NCI-H69 (cell line): Measurements from ENCODE around the gene PLB1.
A peak's percentile ranks its signal among the peaks of the same experiment; 100 is the strongest.

Experiments
- DNase-seq: peaks from one replicate; lab custom pipeline; 2025; lab: John Stamatoyannopoulos, UW

The PLB1 gene

GRCh38 chr2:28497206-28497605, 1.3 kb downstream of the PLB1 start:
- no peak for DNase-seq

- DNase-seq: no peak
Measured at GRCh38 chr2:28499282-28499681, 3.4 kb downstream of the PLB1 start.

- DNase-seq: no peak
Measured at GRCh38 chr2:28505361-28505760, 9.5 kb downstream of the PLB1 start.

GRCh38 chr2:28506112-28506910, 10.5 kb downstream of the PLB1 start:
- no peak for DNase-seq

GRCh38 chr2:28507796-28508764, 12.2 kb downstream of the PLB1 start:
- peak; percentile 73 for DNase-seq

- DNase-seq: no peak
Measured at GRCh38 chr2:28509361-28509760, 13.5 kb downstream of the PLB1 start.

- DNase-seq: no peak
Measured at GRCh38 chr2:28510184-28510583, 14.3 kb downstream of the PLB1 start.

- DNase-seq: no peak
Measured at GRCh38 chr2:28511871-28512606, 16.2 kb downstream of the PLB1 start.

- no peak for DNase-seq
Measured at GRCh38 chr2:28512607-28512965, 16.7 kb downstream of the PLB1 start.

GRCh38 chr2:28513097-28513496, 17.2 kb downstream of the PLB1 start:
- DNase-seq: no peak

GRCh38 chr2:28515176-28515751, 19.4 kb downstream of the PLB1 start:
- no peak for DNase-seq

- no peak for DNase-seq
Measured at GRCh38 chr2:28516430-28516829, 20.6 kb downstream of the PLB1 start.

GRCh38 chr2:28516950-28517349, 21.1 kb downstream of the PLB1 start:
- DNase-seq: no peak

- no peak for DNase-seq
Measured at GRCh38 chr2:28521663-28522062, 25.8 kb downstream of the PLB1 start.

GRCh38 chr2:28522481-28522880, 26.6 kb downstream of the PLB1 start:
- DNase-seq: no peak

GRCh38 chr2:28523902-28524301, 28.0 kb downstream of the PLB1 start:
- DNase-seq: peak; percentile 69

- no peak for DNase-seq
Measured at GRCh38 chr2:28525481-28525880, 29.6 kb downstream of the PLB1 start.

GRCh38 chr2:28526527-28527132, 30.8 kb downstream of the PLB1 start:
- DNase-seq: no peak

- no peak for DNase-seq
Measured at GRCh38 chr2:28527196-28527595, 31.3 kb downstream of the PLB1 start.

GRCh38 chr2:28528206-28528605, 32.3 kb downstream of the PLB1 start:
- no peak for DNase-seq

GRCh38 chr2:28530782-28531181, 34.9 kb downstream of the PLB1 start:
- DNase-seq: no peak

- DNase-seq: no peak
Measured at GRCh38 chr2:28532399-28532798, 36.5 kb downstream of the PLB1 start.
